GM18861 (cell line): Measurements from ENCODE around the gene AK8.
A peak's percentile ranks its signal among the peaks of the same experiment; 100 is the strongest.
"Not testable (repeated sequence)": the region's sequence is repeated elsewhere in the genome, so short reads cannot be mapped to it uniquely, and the experiment has no call there.

Experiments used
- ATAC-seq: cut with Tn5 transposase; IDR thresholded peaks from one replicate; pipeline ENCODE4 v1.9.1; 2021; ENCODE audit not compliant: unreplicated experiment

The AK8 gene

GRCh38 chr9:132774886-132775285, 103.2 kb downstream of the AK8 start:
- no peak for ATAC-seq

- ATAC-seq: no peak
These were observed 104.2 kb downstream of the AK8 start for GRCh38 chr9:132773764-132774339.

- no peak for ATAC-seq
These were observed 105.0 kb downstream of the AK8 start for GRCh38 chr9:132773093-132773492.

- ATAC-seq: not testable (repeated sequence)
These were observed 106.3 kb downstream of the AK8 start for GRCh38 chr9:132771752-132772151.

- no peak for ATAC-seq
These were observed 107.2 kb downstream of the AK8 start for GRCh38 chr9:132770770-132771310.

- peak; percentile 51 for ATAC-seq
These were observed 107.9 kb downstream of the AK8 start for GRCh38 chr9:132769906-132770769.

GRCh38 chr9:132768932-132769905, 108.9 kb downstream of the AK8 start:
- ATAC-seq: peak; percentile 52

- ATAC-seq: no peak
These were observed 114.5 kb downstream of the AK8 start for GRCh38 chr9:132763574-132763973.

GRCh38 chr9:132762896-132763295, 115.2 kb downstream of the AK8 start:
- no peak for ATAC-seq

GRCh38 chr9:132761602-132762001, 116.5 kb downstream of the AK8 start:
- no peak for ATAC-seq

GRCh38 chr9:132760057-132760456, 118.0 kb downstream of the AK8 start:
- no peak for ATAC-seq

GRCh38 chr9:132757016-132757415, 121.1 kb downstream of the AK8 start:
- ATAC-seq: no peak

GRCh38 chr9:132756214-132756845, 121.8 kb downstream of the AK8 start:
- no peak for ATAC-seq

- ATAC-seq: no peak
These were observed 123.0 kb downstream of the AK8 start for GRCh38 chr9:132755096-132755495.

- no peak for ATAC-seq
These were observed 123.8 kb downstream of the AK8 start for GRCh38 chr9:132754236-132754635.

- ATAC-seq: no peak
These were observed 124.5 kb downstream of the AK8 start for GRCh38 chr9:132753593-132753880.

- no peak for ATAC-seq
These were observed 125.0 kb downstream of the AK8 start for GRCh38 chr9:132752877-132753592.

GRCh38 chr9:132750668-132751067, 127.4 kb downstream of the AK8 start:
- no peak for ATAC-seq

- ATAC-seq: no peak
These were observed 128.8 kb downstream of the AK8 start for GRCh38 chr9:132749306-132749705.

GRCh38 chr9:132748450-132748849, 129.6 kb downstream of the AK8 start:
- no peak for ATAC-seq
